Glomerular endothelial cell (primary cell): Measurements from ENCODE around the gene TMEM255A. TPM values are rescaled to one million over a fixed set of nuclear protein-coding genes. Genes with fewer than 3 reads are reported as not detected.

Experiments used
- DNase-seq: peaks from one replicate; pipeline ENCODE4 v3.0.0-alpha.2; 2011; ENCODE audit warnings: low read depth, low spot score; ENCODE audit errors: extremely low read depth
- total RNA-seq: library from RNA; depleted of rRNA; stranded (reverse); fragments of >200 nt; gene quantifications from 2 replicates; pipeline ENCODE4 v1.2.3, GENCODE V29; 2015

The TMEM255A gene
- total RNA-seq, 1 donor from 2014 or later, result not detected

DNA sequence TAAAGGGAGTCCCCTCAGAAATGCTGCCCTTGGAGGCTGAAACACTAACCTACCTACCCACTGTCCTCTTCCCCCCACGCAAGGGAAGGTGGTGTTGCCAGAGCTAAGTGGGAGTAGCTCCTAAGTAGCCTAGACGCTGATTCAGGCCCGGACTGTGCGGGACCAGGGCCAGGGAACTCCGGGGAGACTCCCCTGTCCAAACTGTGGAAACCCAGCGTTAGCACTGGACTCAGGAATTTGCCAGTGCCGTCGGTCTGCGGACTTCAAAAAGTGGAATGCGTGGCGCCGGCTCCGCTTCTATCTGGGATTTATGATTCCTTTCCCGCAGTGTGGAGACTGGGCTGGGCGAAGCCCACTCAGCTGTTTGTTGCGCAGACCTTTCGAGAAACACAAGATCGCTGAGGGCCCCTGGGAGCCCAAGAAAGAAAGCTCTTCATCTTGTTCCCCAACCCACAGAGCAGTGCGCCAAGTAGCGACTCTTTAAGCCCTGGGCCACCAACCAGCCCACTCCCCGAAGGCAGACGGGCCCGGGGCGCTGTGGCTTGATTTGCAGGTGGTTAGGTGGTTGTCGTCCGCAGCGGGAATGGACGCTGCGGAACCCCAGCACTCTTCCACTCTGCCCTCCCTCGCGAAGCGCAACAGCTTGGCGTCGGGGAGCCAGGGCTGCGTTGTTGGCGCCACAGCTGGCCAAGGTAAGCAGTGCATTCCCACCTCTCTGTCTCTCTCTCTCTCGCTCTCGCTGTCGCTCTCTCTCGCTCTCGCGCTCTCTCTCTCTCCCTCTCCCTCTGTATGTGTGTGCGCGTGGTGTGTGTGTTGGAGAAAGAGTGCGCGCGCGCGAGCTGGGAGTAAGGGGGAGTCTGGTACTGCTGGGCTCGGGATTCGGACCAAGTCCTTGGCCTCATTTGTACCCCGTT is 2.0 kb downstream of the TMEM255A start:
- no peak for DNase-seq

- no peak for DNase-seq
Measured at GRCh38 chrX:120308558-120308957, 2.7 kb downstream of the TMEM255A start.

GRCh38 chrX:120306630-120307029 is 4.6 kb downstream of the TMEM255A start:
- no peak for DNase-seq

DNA sequence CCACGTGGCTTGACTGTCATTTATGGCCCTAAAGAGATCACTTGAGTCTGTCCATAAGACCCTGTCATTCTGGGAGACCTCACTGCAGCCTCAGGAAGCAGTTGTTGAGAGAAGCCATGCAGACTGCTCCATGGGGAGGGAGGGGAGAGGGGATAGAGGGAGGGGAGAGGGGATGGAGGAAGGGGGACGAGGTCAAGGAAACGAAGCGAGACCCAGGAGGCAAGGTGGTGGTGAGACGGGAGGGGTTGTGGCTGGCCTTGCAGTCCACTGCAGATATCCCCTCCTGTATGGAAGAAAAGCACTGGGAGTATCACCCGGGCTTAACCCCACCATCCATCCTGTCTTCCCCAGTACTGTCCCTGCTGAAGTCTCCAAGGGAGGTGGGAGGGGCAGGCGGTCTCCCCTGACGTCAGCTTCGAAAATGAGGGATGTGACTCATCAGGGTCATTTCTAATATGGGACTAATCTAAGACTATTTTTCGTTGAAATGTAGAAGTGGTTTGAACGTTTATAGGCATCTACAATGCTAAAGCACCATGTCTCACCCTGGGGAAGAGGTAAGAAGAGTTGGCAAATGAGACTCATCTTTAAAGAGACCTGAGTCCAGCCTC is 5.6 kb downstream of the TMEM255A start:
- no peak for DNase-seq

- no peak for DNase-seq
Measured at GRCh38 chrX:120304256-120304655, 7.0 kb downstream of the TMEM255A start.

DNA sequence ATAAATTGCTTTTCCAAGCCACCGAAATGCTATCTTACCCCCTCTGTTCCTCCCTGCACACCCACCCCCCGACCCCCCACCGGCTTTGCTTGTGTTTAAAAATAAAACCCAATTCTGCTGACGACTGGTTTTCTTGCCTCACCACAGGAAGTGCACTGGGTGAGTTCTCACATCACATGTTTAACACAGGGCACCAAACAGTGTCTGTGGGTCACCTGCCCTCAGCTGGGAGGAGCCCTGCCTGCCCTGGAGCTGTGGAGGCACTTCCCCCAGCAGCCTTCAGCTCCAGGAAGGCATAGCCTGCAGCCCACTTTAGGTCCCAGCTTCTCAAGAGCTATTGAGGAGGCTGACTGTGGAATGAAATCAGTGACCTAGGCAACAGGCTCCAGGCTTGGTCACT is 8.8 kb downstream of the TMEM255A start:
- DNase-seq, result no peak

GRCh38 chrX:120301960-120302359 is 9.3 kb downstream of the TMEM255A start:
- no peak for DNase-seq

DNA sequence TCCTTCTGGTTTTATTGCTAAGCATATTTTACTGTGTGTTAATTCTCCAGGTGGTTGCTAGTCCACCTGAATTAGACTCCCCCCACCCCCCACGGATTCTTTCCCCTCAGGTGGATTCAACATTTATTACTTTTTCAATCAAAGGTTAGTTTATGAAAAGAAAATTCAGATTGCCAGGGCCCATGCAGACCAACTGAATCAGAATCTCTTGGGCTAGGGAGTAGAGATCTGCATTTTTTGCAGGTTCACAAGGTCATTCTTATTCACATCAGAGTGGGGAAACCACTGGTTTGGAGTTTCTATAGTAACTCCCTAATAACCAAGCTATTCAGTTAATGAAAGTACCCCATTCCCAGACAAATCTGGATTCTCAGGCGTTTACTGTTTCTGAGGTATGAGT is 9.8 kb downstream of the TMEM255A start:
- DNase-seq, result no peak

GRCh38 chrX:120299928-120300327 is 11.3 kb downstream of the TMEM255A start:
- no peak for DNase-seq

GRCh38 chrX:120297923-120298322 is 13.3 kb downstream of the TMEM255A start:
- DNase-seq, result no peak

DNA sequence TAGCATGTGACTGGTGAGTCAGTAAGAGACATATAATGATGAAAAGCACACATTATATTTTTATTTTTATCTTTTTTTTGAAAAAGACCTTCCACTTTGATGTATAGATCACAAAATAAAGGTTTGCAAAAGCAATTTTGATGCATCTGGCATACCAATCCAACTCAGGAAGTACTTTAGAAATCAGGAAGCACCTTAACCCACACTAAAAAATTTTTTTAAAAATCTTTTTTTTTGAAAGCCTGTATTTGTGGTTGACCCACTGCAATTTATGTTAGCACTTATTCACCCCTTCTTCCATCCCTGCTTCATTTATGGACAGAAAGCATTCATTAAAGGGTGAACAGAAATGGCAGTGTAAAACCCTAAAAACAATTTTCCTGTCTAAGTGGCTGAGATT is 16.6 kb downstream of the TMEM255A start:
- no peak for DNase-seq

DNA sequence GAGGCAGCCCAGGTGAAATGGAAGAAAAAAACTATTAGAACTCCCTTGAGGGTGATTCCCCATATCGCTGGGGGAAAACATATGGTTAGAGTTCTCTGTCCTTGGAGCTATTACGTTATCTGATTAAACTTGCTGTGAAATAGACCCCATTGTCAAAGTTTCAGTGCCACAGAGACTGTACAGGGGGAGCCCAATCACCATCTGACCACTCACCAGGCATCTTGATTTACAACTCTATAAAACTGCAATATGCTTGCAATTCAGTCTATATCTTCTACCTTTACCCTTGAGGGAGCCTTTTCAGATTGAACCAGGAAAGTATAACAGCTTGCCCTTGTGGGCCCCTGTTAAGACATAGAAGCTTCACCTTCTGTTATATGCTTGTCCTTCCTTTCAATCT is 18.2 kb downstream of the TMEM255A start:
- DNase-seq, result no peak

GRCh38 chrX:120291211-120291610 is 20.1 kb downstream of the TMEM255A start:
- DNase-seq, result no peak

- DNase-seq, result no peak
Measured at GRCh38 chrX:120290107-120290506, 21.2 kb downstream of the TMEM255A start.

DNA sequence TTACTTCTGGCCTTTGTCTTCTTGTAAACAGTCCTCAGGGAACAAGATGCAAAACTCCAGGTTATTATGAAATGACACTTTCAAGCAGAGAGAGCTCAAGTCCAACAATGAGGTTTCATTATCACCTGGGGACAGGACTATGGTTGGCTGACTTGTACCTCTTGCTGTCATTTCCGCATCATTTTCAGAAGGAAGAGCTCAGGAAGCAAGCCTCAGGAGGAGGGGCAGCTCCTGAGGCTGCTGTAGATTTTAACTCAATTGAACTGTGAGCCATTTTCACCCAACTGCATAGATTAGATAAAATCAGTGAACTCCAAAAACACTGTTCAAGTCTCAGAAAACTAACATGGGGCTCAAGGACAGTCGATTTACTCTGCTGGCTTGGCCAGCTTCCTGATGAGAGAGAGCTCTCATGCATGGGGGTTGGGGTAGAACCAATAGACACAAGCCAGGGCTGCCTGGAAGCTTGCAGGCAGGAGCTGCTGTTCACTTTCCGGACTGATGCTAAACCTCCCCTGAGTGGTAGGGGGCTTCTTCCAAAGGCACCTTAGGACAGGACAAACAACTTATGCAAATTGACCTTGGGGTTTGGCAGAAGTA is 23.6 kb downstream of the TMEM255A start:
- DNase-seq, result no peak

DNA sequence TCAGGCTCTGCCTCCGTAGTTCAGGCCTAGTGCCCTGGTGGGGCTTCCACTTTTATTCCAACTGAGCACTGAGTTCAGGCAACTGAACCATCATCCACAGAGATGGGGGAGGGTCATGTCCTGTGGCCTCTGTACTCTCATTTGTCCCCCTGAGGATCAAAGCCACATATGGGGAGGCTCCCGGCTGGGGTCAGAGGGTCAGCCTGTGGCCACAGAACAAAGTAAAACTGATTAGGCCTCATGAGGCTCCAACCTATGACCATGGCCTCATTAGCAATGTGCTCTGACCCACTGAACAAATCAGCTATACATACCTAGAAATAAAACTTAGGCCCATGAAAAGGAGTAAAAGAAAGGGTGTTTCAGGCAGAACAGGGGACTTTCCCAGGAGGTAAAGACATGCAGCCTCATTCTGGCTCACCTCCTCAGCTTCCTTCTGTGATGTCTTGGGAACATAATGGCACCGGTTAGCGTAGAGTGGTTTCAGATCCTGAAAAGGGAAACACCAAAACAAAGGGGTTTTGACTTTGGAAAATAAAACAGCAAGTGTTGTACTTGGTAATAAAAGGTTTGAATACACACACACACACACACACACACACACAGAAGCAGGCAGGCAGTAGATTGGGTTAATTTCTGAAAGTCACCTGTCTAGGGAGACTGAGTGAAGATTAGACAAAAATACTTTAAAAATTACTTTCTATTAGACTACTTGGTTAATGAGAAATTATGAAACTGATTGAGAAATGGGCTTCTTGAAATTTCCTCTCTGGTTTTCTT is 24.3 kb downstream of the TMEM255A start:
- DNase-seq, result no peak

DNA sequence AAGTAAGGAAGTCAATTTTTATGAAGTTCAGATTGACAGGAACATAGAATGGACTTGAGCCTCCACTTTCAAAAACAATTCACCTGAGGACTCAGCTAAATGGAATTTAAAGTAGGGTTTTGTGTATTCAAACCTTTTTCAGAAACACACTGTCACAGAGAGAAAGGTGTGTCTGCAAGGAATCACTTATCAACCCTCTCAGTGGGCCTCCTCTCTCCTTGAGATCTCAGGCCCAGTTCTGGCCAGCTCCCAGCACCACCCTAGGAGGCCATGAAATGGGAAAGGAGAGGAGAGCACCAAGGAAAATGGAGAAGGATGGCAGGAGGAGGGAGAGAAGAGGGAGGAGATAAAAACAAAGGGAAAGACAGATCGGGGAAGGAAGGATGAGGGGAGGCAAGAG is 28.6 kb downstream of the TMEM255A start:
- no peak for DNase-seq

DNA sequence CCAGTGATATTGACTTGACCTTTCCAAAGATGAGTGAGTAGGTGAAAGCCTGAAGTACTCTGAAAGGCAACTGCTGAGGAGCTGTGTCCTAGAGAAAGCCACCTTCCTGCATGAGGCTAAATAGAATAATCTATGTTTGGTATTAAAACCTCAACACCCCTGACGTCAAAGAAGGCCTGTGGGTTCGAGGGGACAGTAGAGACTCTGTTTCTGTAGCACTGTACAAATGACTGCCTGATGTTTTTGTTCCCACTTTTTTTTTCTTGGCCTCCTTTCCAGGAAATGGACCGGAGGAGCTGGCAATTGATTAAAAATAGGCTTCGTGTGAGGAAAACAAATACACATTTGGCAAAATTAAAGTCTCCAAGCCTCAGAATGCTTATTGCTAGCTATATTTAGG is 29.5 kb downstream of the TMEM255A start:
- DNase-seq, result no peak

DNA sequence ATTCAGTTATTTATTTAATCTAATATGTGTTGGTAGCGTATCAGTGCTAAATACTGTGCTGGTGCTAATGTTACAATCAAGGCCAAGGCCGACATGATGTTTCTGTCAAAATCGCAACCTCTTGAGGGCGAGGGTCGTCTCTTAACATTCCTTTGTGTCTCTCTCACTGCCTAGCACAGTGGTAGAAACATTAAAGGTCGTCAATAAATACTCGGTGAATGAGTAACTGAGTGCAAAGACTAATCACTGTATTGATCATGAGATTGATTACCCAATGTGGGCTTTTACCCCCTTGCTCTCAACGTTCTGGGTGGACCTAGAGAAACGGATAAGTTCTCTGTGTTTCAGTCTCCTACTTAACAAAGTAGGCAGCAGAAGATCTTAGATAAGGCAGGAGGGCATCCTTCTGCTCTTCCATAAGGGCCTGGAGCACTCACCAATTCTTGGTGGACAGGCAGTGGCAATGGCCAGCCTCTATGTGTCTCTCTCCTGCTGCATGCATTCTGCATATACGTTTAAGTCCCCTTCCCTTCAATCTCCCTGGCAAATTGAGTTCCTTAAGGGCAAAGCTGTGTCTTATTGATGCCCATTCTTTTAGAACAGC is 30.1 kb downstream of the TMEM255A start:
- no peak for DNase-seq

- no peak for DNase-seq
Measured at GRCh38 chrX:120274958-120275357, 36.3 kb downstream of the TMEM255A start.

DNA sequence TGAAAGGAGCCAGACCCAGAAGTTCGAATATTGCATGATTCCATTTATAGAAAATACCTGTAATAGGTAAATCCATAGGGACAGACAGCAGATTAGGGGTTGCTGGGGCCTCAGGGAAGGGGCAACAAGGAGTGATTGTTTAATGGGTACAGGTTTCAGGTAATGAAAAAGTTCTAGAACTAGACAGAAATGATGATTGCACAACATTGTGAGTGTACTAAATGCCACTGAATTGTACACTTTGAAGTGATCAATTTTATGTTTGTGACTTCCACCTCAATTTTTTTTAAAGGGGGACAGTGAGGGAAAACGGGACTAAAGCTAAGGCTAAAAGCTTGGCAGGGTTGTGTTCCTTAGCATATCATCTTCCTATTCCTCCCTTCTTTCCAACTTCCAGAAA is 37.1 kb downstream of the TMEM255A start:
- no peak for DNase-seq
